ENCODE data around the gene CLCN1. TPM values are rescaled to one million over a fixed set of nuclear protein-coding genes. Genes with fewer than 3 reads are reported as not detected.
A peak's percentile ranks its signal among the peaks of the same experiment; 100 is the strongest.

CLCN1 gene
- polyA plus RNA-seq, 2 of the 4 experiments (the other 2 are of a cell fraction) = 0.08 TPM; not detected in 1

- ChIA-PET POLR2A (no interaction called here), CTCF (interaction anchor here (1.3 to 1.8 kb wide), 4 partner anchors 51 to 92 kb away, joined by 4 to 10 read pairs (median 4); no protein-coding TSS in a partner anchor)
- DNase-seq (ENCODE audit: low read depth in 1 of 2, low spot score in 1 of 2) (no peak), FAIRE-seq (no peak), ATAC-seq (no peak)
- TF ChIP-seq HOXA7 (CRISPR knock-in tag; IDR thresholded peaks at IDR 0.05) (no peak), ZNF302 (CRISPR knock-in tag; IDR thresholded peaks at IDR 0.05) (no peak), NPAS2 (CRISPR knock-in tag; IDR thresholded peaks at IDR 0.05; ENCODE audit: borderline replicate concordance) (no peak), CHD2 (IDR thresholded peaks at IDR 0.05; ENCODE audit: low read length, partially characterized antibody) (no peak), SMC3 (IDR thresholded peaks at IDR 0.05) (no peak), PHF8 (IDR thresholded peaks at IDR 0.05; ENCODE audit: borderline replicate concordance, low read depth) (no peak), JUN (IDR thresholded peaks at IDR 0.05) (no peak), CBX2 (IDR thresholded peaks at IDR 0.05; ENCODE audit: borderline replicate concordance, low read depth) (no peak)
- Histone ChIP-seq H3K9me3 (no peaks in the 10 kb centered on the region), H3K4me1 (peaks cover 11% of the 10 kb centered on the region; the same call in 2 of the 3 replicates), H3K4me2 (no peak overlapping the region), H3K27ac (no peak overlapping the region), H3K4me3 (no peak overlapping the region)
- WGBS (ENCODE audit: missing lambda C conversion rate) = 84% methylated on average over 23 of the region's 23 CpGs
Measured at GRCh38 chr7:143322760-143323633, 7.1 kb downstream of the CLCN1 start.

- WGBS (ENCODE audit: missing lambda C conversion rate) = 66% methylated on average over 8 of the region's 12 CpGs
- no peak overlapping the region for H3K27ac ChIP-seq
- POLR2A ChIA-PET = no interaction called here
- no peak for FAIRE-seq
- TF ChIP-seq USF2 (IDR thresholded peaks at IDR 0.05) = no peak
- TF ChIP-seq KDM1A (IDR thresholded peaks at IDR 0.05; ENCODE audit: low read depth) = no peak
- no peak for TF ChIP-seq HDAC2 (IDR thresholded peaks at IDR 0.05)
- H3K4me3 ChIP-seq = no peak overlapping the region
- H3K4me2 ChIP-seq = no peak overlapping the region
- no peak for DNase-seq (ENCODE audit: low read depth in 1 of 2, low spot score in 1 of 2)
- no peaks in the 10 kb centered on the region for H3K9me3 ChIP-seq
- CTCF ChIA-PET = interaction anchor here (1.8 kb wide), 1 partner anchor 83 kb away, joined by 5 read pairs; no protein-coding TSS in a partner anchor
- ATAC-seq = no peak
- H3K4me1 ChIP-seq = peaks cover 7% of the 10 kb centered on the region; the same call in 2 of the 3 replicates
Measured at GRCh38 chr7:143323653-143324052, 7.7 kb downstream of the CLCN1 start.

GRCh38 chr7:143325240-143325639, 9.3 kb downstream of the CLCN1 start:
- ATAC-seq = no peak
- POLR2A ChIA-PET = no interaction called here
- CTCF ChIA-PET = interaction anchor here (1.1 kb wide), 1 partner anchor 21 kb away, joined by 3 read pairs; no protein-coding TSS in a partner anchor
- 0 out of 3 replicates have a peak overlapping the region, but pooled peaks have one; percentile 23 for H3K4me2 ChIP-seq
- H3K4me3 ChIP-seq = no peak overlapping the region
- H3K27ac ChIP-seq = no peak overlapping the region
- H3K4me1 ChIP-seq = peaks cover 7% of the 10 kb centered on the region; the same call in 2 of the 3 replicates
- no peak for DNase-seq (ENCODE audit: low read depth in 1 of 2, low spot score in 1 of 2)
- FAIRE-seq = no peak
- H3K9me3 ChIP-seq = no peaks in the 10 kb centered on the region
- TF ChIP-seq ZNF302 (CRISPR knock-in tag; IDR thresholded peaks at IDR 0.05) = no peak
- no peak for TF ChIP-seq ZFP36 (IDR thresholded peaks at IDR 0.05; ENCODE audit: borderline replicate concordance, partially characterized antibody)
- no peak for TF ChIP-seq POLR2A (IDR thresholded peaks at IDR 0.05; ENCODE audit: low read length)
- 10% methylated on average over 2 of the region's 2 CpGs for WGBS (ENCODE audit: missing lambda C conversion rate)

- CTCF ChIA-PET = interaction anchor here (0.9 to 1.9 kb wide), 4 partner anchors 11 to 52 kb away, joined by 3 to 5 read pairs (median 4); no protein-coding TSS in a partner anchor
- no peak for FAIRE-seq
- POLR2A ChIA-PET = no interaction called here
Measured at GRCh38 chr7:143327903-143328302, 12.0 kb downstream of the CLCN1 start.

More at GRCh38 chr7:143327903-143328302, 12.0 kb downstream of the CLCN1 start:
- Histone ChIP-seq H3K27ac (no peak overlapping the region), H3K4me2 (no peak overlapping the region), H3K9me3 (no peaks in the 10 kb centered on the region), H3K4me1 (peaks cover 24% of the 10 kb centered on the region), H3K4me3 (no peak overlapping the region)
- TF ChIP-seq POLR2AphosphoS2 (conservative IDR thresholded peaks at IDR 0.05; ENCODE audit: low read length) (no peak), CHD2 (IDR thresholded peaks at IDR 0.05; ENCODE audit: low read length, partially characterized antibody) (no peak), JUN (IDR thresholded peaks at IDR 0.05) (no peak), MAFK (IDR thresholded peaks at IDR 0.05; ENCODE audit: partially characterized antibody) (no peak), ZFP36 (IDR thresholded peaks at IDR 0.05; ENCODE audit: borderline replicate concordance, partially characterized antibody) (no peak), PBX3 (IDR thresholded peaks at IDR 0.05) (no peak), KDM1A (IDR thresholded peaks at IDR 0.05; ENCODE audit: low read depth) (no peak), MYC (IDR thresholded peaks at IDR 0.05; ENCODE audit: borderline replicate concordance, low read length) (no peak), CBX2 (IDR thresholded peaks at IDR 0.05; ENCODE audit: borderline replicate concordance, low read depth) (no peak), HOXB13 (CRISPR knock-in tag; IDR thresholded peaks at IDR 0.05; ENCODE audit: low read depth) (no peak), CBX8 (IDR thresholded peaks at IDR 0.05) (no peak), GATA3 (IDR thresholded peaks at IDR 0.05; ENCODE audit: borderline replicate concordance) (no peak), FOSB (CRISPR knock-in tag; IDR thresholded peaks at IDR 0.05) (no peak), HEYL (CRISPR knock-in tag; IDR thresholded peaks at IDR 0.05) (no peak), NR3C1 (IDR thresholded peaks at IDR 0.05) (no peak), BCL3 (IDR thresholded peaks at IDR 0.05) (no peak), KDM5A (IDR thresholded peaks at IDR 0.05) (no peak), EHMT2 (IDR thresholded peaks at IDR 0.05; ENCODE audit: low read depth) (no peak), HOXA7 (CRISPR knock-in tag; IDR thresholded peaks at IDR 0.05) (no peak), FOSL2 (IDR thresholded peaks at IDR 0.05) (no peak), FOSL2 (CRISPR knock-in tag; IDR thresholded peaks at IDR 0.05) (no peak)
- DNase-seq (ENCODE audit: low read depth in 1 of 2, low spot score in 1 of 2) (no peak), ATAC-seq (no peak)
- WGBS (ENCODE audit: missing lambda C conversion rate) = 86% methylated on average over 5 of the region's 5 CpGs
